Measurements from ENCODE around the gene MAPKAP1. TPM values are rescaled to one million over a fixed set of nuclear protein-coding genes. Genes with fewer than 3 reads are reported as not detected.

The MAPKAP1 gene
- total RNA-seq, 1 donor from 2014 or later, result 127 TPM

DNA sequence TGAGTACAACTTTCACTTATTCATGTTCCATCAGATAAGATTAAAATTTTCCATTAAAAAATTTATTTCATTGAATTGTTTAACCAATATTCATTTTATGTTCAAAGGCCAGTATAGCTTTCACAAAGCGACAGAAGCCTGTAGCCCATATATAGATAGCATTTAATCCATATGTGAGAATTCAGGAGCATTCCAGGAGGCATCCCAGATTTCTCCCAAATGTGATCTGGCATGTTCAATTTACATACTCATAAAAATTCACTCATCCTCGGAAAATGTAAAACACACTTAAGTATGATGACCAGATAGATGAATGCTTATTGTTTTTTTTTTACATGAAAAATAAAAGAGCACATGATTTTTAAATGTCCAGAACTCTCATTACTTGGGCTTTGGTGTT, 141.9 kb downstream of the MAPKAP1 start:
- Histone ChIP-seq H3K36me3 (no peaks in the 10 kb centered on the region), H3K4me1 (peaks cover 11% of the 10 kb centered on the region), H3K27me3 (ENCODE audit: low read depth) (no peaks in the 10 kb centered on the region), H3K4me3 (no peak overlapping the region), H3K27ac (replicated peaks) (no peak overlapping the region), H3K9me3 (replicated peaks) (no peaks in the 10 kb centered on the region)
- DNase-seq, result no peak
- intact Hi-C loops (cut with micrococcal nuclease), result no loop called here
- TF ChIP-seq, protein P1, sequence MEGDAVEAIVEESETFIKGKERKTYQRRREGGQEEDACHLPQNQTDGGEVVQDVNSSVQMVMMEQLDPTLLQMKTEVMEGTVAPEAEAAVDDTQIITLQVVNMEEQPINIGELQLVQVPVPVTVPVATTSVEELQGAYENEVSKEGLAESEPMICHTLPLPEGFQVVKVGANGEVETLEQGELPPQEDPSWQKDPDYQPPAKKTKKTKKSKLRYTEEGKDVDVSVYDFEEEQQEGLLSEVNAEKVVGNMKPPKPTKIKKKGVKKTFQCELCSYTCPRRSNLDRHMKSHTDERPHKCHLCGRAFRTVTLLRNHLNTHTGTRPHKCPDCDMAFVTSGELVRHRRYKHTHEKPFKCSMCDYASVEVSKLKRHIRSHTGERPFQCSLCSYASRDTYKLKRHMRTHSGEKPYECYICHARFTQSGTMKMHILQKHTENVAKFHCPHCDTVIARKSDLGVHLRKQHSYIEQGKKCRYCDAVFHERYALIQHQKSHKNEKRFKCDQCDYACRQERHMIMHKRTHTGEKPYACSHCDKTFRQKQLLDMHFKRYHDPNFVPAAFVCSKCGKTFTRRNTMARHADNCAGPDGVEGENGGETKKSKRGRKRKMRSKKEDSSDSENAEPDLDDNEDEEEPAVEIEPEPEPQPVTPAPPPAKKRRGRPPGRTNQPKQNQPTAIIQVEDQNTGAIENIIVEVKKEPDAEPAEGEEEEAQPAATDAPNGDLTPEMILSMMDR (IDR thresholded peaks at IDR 0.05; ENCODE audit: borderline replicate concordance), result no peak

- no peak overlapping the region for H3K27ac ChIP-seq (replicated peaks)
- DNase-seq, result no peak
- no peaks in the 10 kb centered on the region for H3K36me3 ChIP-seq
- H3K27me3 ChIP-seq (ENCODE audit: low read depth), result no peaks in the 10 kb centered on the region
- H3K9me3 ChIP-seq (replicated peaks), result no peaks in the 10 kb centered on the region
- intact Hi-C loops (cut with micrococcal nuclease), result no loop called here
- TF ChIP-seq, protein P1 (IDR thresholded peaks at IDR 0.05; ENCODE audit: borderline replicate concordance), result no peak
- peaks cover 11% of the 10 kb centered on the region for H3K4me1 ChIP-seq
- H3K4me3 ChIP-seq, result no peak overlapping the region
These were observed 142.4 kb downstream of the MAPKAP1 start for GRCh38 chr9:125564631-125565030.

DNA sequence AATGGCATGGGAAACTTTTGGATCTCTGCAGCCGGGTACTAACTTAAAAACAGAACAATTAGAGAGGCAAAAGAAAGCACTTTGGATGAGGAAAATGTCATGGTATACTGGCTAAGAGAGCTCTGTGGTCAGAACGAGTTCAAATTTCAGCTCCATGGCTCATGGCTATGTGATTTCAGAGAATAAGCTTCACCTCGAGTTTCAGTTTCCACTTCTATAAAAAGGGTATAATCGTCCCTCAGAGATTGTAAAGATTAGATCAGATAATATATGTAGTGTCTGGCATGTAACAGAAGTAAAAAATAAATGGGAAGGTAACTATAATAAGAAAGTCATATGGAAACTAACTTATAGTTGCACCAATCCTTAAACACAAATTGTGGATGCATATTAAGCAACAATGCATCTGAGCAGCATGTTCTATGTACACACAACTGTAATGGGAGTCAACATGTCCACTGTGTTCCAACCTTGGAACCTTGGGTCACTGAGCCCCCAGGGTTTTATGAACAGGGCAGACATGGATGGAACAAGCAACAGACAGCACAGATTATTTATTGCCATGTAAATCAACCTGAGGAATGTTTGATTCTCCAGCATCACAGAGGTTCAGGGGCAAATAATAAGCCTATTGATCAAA, 145.4 kb downstream of the MAPKAP1 start:
- H3K4me3 ChIP-seq, result no peak overlapping the region
- intact Hi-C loops (cut with micrococcal nuclease), result no loop called here
- H3K27me3 ChIP-seq (ENCODE audit: low read depth), result no peaks in the 10 kb centered on the region
- DNase-seq, result no peak
- peaks cover 11% of the 10 kb centered on the region for H3K4me1 ChIP-seq
- H3K9me3 ChIP-seq (replicated peaks), result no peaks in the 10 kb centered on the region
- TF ChIP-seq, protein P1 (IDR thresholded peaks at IDR 0.05; ENCODE audit: borderline replicate concordance), result no peak
- no peak overlapping the region for H3K27ac ChIP-seq (replicated peaks)
- H3K36me3 ChIP-seq, result peaks cover 7% of the 10 kb centered on the region

- Histone ChIP-seq H3K4me1 (peaks cover 27% of the 10 kb centered on the region), H3K9me3 (replicated peaks) (no peaks in the 10 kb centered on the region), H3K4me3 (no peak overlapping the region), H3K27ac (replicated peaks) (no peak overlapping the region), H3K36me3 (peaks cover 7% of the 10 kb centered on the region), H3K27me3 (ENCODE audit: low read depth) (no peaks in the 10 kb centered on the region)
- intact Hi-C loops (cut with micrococcal nuclease), result no loop called here
- DNase-seq, result no peak
- TF ChIP-seq, protein P1 (IDR thresholded peaks at IDR 0.05; ENCODE audit: borderline replicate concordance), result no peak
These were observed 147.1 kb downstream of the MAPKAP1 start for GRCh38 chr9:125559894-125560293.

GRCh38 chr9:125559194-125559593, 147.8 kb downstream of the MAPKAP1 start:
- H3K4me3 ChIP-seq, result no peak overlapping the region
- peaks cover 27% of the 10 kb centered on the region for H3K4me1 ChIP-seq
- H3K36me3 ChIP-seq, result peaks cover 7% of the 10 kb centered on the region
- intact Hi-C loops (cut with micrococcal nuclease), result no loop called here
- no peaks in the 10 kb centered on the region for H3K27me3 ChIP-seq (ENCODE audit: low read depth)
- peak overlapping the region; percentile 55 for H3K27ac ChIP-seq (replicated peaks)
- H3K9me3 ChIP-seq (replicated peaks), result no peaks in the 10 kb centered on the region
- DNase-seq, result no peak
- TF ChIP-seq, protein P1 (IDR thresholded peaks at IDR 0.05; ENCODE audit: borderline replicate concordance), result no peak

Data from left ventricle myocardium inferior (tissue), 1 donor.